Stimulated activated CD8-positive, alpha-beta memory T cell treated with anti-CD3 and anti-CD28 coated beads, Interleukin-12 subunit alpha, Interleukin-12 subunit beta, amount 100 ng/mL, for 1 hour (primary cell): Measurements from ENCODE around the gene ANO7.

Experiments used
- DNase-seq: peaks from one replicate; pipeline ENCODE4 v3.0.0-alpha.2; 2020; ENCODE audit warnings: low read depth

ANO7 gene

GRCh38 chr2:241249654-241250053, 61.2 kb downstream of the ANO7 start:
- DNase-seq, result no peak

- DNase-seq, result no peak
These were observed 64.5 kb downstream of the ANO7 start for GRCh38 chr2:241252778-241253475.

- no peak for DNase-seq
These were observed 66.5 kb downstream of the ANO7 start for GRCh38 chr2:241254904-241255351.

DNA sequence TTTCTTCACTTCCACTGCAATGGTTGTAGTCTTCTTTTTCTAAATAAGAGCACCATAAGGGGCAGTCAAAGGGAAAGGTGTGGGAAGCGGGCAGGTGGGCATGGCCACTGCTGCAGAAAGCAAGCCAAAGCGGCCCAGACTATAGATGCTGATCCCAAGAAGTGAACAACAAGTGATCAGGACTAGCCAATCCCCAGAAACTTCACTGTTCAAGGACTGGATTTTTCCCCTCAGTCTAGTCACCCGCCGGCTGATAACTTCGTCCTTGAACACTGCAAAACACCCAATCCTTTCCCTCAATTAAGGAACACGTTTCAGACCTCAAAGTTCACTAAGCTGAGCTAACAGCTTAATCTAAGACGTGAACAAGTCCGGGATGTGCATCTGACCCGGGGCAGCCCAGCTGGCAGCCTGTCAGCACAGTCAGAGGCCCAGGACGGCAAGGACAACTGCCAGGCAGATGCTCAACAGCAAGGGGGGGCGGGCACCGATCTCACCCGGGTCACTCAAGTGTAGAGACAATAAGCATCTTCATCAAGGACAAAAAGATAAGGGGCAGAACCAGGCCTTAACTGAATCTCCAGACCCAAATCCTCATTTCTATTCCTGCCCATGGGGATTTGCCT, 67.2 kb downstream of the ANO7 start:
- no peak for DNase-seq

- no peak for DNase-seq
These were observed 67.7 kb downstream of the ANO7 start for GRCh38 chr2:241256168-241256545.

GRCh38 chr2:241257419-241258032, 69.0 kb downstream of the ANO7 start:
- no peak for DNase-seq

DNA sequence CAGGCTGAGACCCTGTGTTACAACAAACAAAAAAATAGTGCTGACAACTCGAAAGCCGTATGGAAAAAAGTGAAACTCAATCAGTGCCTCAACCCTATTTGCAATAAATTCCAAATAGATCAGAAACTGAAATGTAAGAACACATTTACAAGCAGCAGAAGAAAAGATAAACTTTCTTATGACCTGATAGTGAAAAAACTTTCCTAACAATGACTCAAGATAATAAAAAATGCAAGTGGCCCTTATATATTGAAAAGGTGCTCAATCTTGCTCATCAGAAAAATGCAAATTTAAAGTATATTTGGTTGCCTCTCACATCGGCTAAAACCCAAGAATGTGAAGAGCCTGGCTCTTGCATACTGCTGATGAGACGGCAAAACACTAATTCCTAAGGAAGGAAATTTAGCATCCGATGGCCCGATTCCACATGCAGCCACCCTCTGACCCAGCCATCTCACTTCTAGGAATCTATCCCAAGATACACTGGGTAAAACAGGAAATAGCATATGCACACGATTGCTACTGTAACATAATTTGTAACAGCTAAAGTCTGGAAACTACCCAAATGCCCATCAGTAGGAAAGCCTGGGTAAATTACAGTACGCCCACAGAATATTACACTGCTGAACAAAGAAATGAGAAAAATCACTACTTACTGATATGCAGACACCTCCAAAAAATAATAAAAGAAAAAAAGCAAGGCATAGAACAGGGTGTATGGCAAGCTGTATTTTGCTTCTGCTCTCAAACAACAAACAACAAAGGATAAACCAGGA, 70.2 kb downstream of the ANO7 start:
- no peak for DNase-seq

DNA sequence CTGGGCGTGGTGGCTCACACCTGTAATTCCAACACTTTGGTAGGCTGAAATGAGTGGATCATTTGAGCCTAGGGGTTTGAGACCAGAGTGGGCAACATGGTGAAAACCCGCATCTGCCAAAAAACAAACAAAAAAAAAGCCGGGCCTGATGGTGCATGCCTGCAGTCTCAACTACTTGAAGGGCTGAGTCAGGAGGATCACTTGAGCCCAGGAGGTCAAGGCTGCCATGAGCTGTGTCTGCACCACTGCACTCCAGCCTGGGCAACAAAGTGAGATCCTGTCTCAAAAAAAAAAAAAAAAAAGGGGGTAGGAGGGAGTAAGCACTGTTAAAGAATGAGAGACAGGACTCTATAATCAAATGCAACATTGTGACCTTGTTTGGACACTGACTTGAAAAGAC, 72.4 kb downstream of the ANO7 start:
- DNase-seq, result no peak

- no peak for DNase-seq
These were observed 73.2 kb downstream of the ANO7 start for GRCh38 chr2:241261628-241262027.

- DNase-seq, result no peak
These were observed 74.6 kb downstream of the ANO7 start for GRCh38 chr2:241263061-241263460.

GRCh38 chr2:241265506-241265905, 77.0 kb downstream of the ANO7 start:
- DNase-seq, result no peak

GRCh38 chr2:241267249-241268067, 79.0 kb downstream of the ANO7 start:
- DNase-seq, result no peak

GRCh38 chr2:241268306-241268705, 79.8 kb downstream of the ANO7 start:
- no peak for DNase-seq

GRCh38 chr2:241268716-241269445, 80.4 kb downstream of the ANO7 start:
- DNase-seq, result no peak

DNA sequence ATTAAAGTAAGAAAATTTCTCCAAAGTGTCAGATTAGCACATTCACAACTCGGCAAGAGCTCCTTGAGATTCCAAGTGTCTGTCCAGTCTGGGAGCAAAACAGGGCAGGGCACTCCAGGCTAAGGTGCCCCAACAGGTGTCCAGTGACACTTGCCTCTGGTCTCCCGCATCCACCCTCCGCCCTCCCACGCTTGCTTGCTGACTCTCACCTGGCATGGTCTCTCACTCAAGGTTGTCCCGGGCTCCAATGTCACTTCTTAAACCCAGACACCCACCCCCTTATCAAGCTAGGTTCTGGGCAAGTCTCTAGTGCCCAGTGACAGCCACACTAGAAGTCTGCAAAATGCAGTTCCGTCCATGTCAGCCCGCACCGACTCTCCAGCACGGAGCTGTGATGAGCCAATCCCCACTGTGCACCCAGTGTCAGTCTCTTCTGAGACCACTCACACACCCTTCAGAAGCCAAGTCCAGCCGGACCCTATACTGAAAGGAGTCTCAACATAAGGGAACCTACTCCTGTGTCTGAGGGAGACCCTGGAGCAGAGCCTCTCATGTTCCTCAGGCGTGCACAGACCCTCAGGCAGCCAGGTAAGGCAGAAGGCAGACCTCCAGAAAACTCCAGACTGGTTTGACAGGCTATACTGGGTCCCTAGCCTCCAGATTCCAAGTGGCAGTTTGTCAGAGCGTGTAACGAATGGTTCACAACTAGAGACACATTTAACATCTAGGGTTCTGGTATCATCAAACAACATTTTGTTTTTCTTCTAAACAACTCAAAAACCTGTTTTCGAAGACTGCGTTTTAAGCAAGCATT, 81.4 kb downstream of the ANO7 start:
- no peak for DNase-seq

GRCh38 chr2:241270531-241270930, 82.1 kb downstream of the ANO7 start:
- no peak for DNase-seq

DNA sequence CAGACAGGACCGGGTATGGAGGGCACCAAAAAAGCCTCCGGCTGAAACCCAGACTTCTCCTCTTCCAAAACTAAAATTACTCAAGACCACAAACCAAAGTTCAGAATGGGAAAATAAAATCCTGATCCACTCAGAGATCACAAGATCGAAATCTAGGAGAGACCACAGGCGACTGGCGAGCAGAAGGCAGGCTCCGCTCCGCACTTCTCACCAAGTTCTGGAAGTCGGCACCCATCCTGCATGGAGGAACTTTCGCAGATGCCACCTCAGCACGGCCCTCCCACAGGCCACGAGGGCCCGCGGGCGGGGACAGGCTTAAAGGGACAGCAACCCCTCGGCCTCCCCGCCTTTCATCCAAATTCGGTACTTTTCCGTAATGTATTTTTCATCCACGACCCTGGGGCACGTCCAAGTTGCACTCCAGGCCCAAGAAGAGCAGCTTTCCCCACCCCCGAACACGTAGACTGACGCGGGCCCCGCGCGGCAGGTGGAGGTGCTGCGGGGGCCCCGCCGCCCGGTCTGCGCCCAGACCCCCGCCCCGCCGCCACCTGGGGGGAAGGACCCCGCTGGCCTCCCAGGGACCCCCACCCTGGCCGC, 83.3 kb downstream of the ANO7 start:
- DNase-seq, result peak; percentile 33

GRCh38 chr2:241272303-241273209, 84.1 kb downstream of the ANO7 start:
- DNase-seq, result no peak
